GM19025 (cell line): Measurements from ENCODE around the gene SORCS3.

Experiments
- ATAC-seq: cut with Tn5 transposase; IDR thresholded peaks from one replicate; pipeline ENCODE4 v1.9.1; 2021; ENCODE audit warnings: mild to moderate bottlenecking, low read depth, moderate library complexity; ENCODE audit not compliant: unreplicated experiment

Gene SORCS3

GRCh38 chr10:105149371-105149891 lies 508.3 kb downstream of the SORCS3 start:
- no peak for ATAC-seq

- ATAC-seq: no peak
These were observed 509.3 kb downstream of the SORCS3 start for GRCh38 chr10:105150259-105150880.

- ATAC-seq: no peak
These were observed 513.6 kb downstream of the SORCS3 start for GRCh38 chr10:105154736-105155135.

- no peak for ATAC-seq
These were observed 518.2 kb downstream of the SORCS3 start for GRCh38 chr10:105159268-105159667.

- no peak for ATAC-seq
These were observed 520.1 kb downstream of the SORCS3 start for GRCh38 chr10:105161149-105161548.

- no peak for ATAC-seq
These were observed 520.7 kb downstream of the SORCS3 start for GRCh38 chr10:105161767-105162166.

- no peak for ATAC-seq
These were observed 529.4 kb downstream of the SORCS3 start for GRCh38 chr10:105170521-105170920.

GRCh38 chr10:105171945-105172344 lies 530.9 kb downstream of the SORCS3 start:
- no peak for ATAC-seq

GRCh38 chr10:105181626-105182025 lies 540.5 kb downstream of the SORCS3 start:
- ATAC-seq: no peak

- no peak for ATAC-seq
These were observed 542.4 kb downstream of the SORCS3 start for GRCh38 chr10:105183536-105183935.

GRCh38 chr10:105185161-105185560 lies 544.1 kb downstream of the SORCS3 start:
- ATAC-seq: no peak

GRCh38 chr10:105187243-105187642 lies 546.2 kb downstream of the SORCS3 start:
- ATAC-seq: no peak

GRCh38 chr10:105188737-105189462 lies 547.8 kb downstream of the SORCS3 start:
- ATAC-seq: no peak

GRCh38 chr10:105189463-105189800 lies 548.3 kb downstream of the SORCS3 start:
- no peak for ATAC-seq

- ATAC-seq: no peak
These were observed 551.1 kb downstream of the SORCS3 start for GRCh38 chr10:105192146-105192545.

- ATAC-seq: no peak
These were observed 551.8 kb downstream of the SORCS3 start for GRCh38 chr10:105192861-105193260.

GRCh38 chr10:105195831-105196230 lies 554.7 kb downstream of the SORCS3 start:
- ATAC-seq: no peak

GRCh38 chr10:105197598-105198364 lies 556.7 kb downstream of the SORCS3 start:
- ATAC-seq: no peak

- ATAC-seq: no peak
These were observed 565.5 kb downstream of the SORCS3 start for GRCh38 chr10:105206616-105207015.

- ATAC-seq: no peak
These were observed 566.4 kb downstream of the SORCS3 start for GRCh38 chr10:105207476-105207995.

- ATAC-seq: no peak
These were observed 569.5 kb downstream of the SORCS3 start for GRCh38 chr10:105210546-105210945.
